ENCODE measurements around the gene MARCHF2.

MARCHF2 gene

GRCh38 chr19:8426283-8426682 is 13.2 kb downstream of the MARCHF2 start:
- no peak for TF ChIP-seq CTCF (IDR thresholded peaks at IDR 0.05)

GRCh38 chr19:8429044-8429443 is 15.9 kb downstream of the MARCHF2 start:
- TF ChIP-seq CTCF (IDR thresholded peaks at IDR 0.05): no peak

- no peak for TF ChIP-seq CTCF (IDR thresholded peaks at IDR 0.05)
Observed at GRCh38 chr19:8429826-8430225, 16.7 kb downstream of the MARCHF2 start.

- TF ChIP-seq CTCF (IDR thresholded peaks at IDR 0.05): no peak
Observed at GRCh38 chr19:8430650-8431049, 17.5 kb downstream of the MARCHF2 start.

- no peak for TF ChIP-seq CTCF (IDR thresholded peaks at IDR 0.05)
Observed at GRCh38 chr19:8438236-8438635, 25.1 kb downstream of the MARCHF2 start.

- no peak for TF ChIP-seq CTCF (IDR thresholded peaks at IDR 0.05)
Observed at GRCh38 chr19:8441725-8442544, 28.8 kb downstream of the MARCHF2 start.

GRCh38 chr19:8444677-8445487 is 31.8 kb downstream of the MARCHF2 start, which contains the start of gene HNRNPM:
Gene HNRNPM (plus strand): TSS chr19:8444975. CDS start chr19:8444999, 24 bp downstream.
- no peak for TF ChIP-seq CTCF (IDR thresholded peaks at IDR 0.05)

All from LNCAP (cell line).